Immature natural killer cell (primary cell): ENCODE data around the gene DIMT1. TPM values are rescaled to one million over a fixed set of nuclear protein-coding genes. Genes with fewer than 3 reads are reported as not detected.

ENCODE experiments used
- DNase-seq, 3 donors: peaks; one replicate each; pipeline ENCODE4 v3.0.0; 2022; ENCODE audit warnings: mixed read lengths in 1 of 3
- H3K27ac Mint-ChIP-seq, 6 donors: one replicate each; pipeline ENCODE4 v1.8.0; 2020; ENCODE audit warnings: mixed read lengths in 6 of 6, mild to moderate bottlenecking in 5 of 6, inconsistent platforms in 4 of 6, moderate library complexity in 3 of 6
- H3K27me3 Mint-ChIP-seq, 3 donors: one replicate each; pipeline ENCODE4 v1.8.0; 2020 to 2021; ENCODE audit warnings: low read depth in 3 of 3, mild to moderate bottlenecking in 3 of 3, mixed read lengths in 3 of 3, moderate library complexity in 3 of 3, inconsistent platforms in 1 of 3
- H3K36me3 Mint-ChIP-seq, 3 donors: one replicate each; pipeline ENCODE4 v1.8.0; 2020; ENCODE audit warnings: mixed read lengths in 3 of 3, inconsistent platforms in 2 of 3, mild to moderate bottlenecking in 2 of 3
- H3K4me1 Mint-ChIP-seq, 2 donors: one replicate each; pipeline ENCODE4 v1.8.0; 2020; ENCODE audit warnings: inconsistent platforms in 2 of 2, mild to moderate bottlenecking in 2 of 2, mixed read lengths in 2 of 2, moderate library complexity in 1 of 2
- H3K4me3 Mint-ChIP-seq, 5 donors: one replicate each; pipeline ENCODE4 v1.8.0; 2020; ENCODE audit warnings: mild to moderate bottlenecking in 5 of 5, mixed read lengths in 5 of 5, inconsistent platforms in 3 of 5, moderate library complexity in 3 of 5
- H3K9me3 Mint-ChIP-seq, 6 donors: one replicate each; pipeline ENCODE4 v1.8.0; 2020; ENCODE audit warnings: mild to moderate bottlenecking in 6 of 6, mixed read lengths in 6 of 6, inconsistent platforms in 4 of 6, moderate library complexity in 3 of 6
- polyA plus RNA-seq, 3 donors: library from polyadenylated mRNA; unstranded; fragments of 300-500 nt; fragmentation: Illumina TruSeq; gene quantifications; one replicate each; pipeline ENCODE4 v1.2.3, GENCODE V29; 2021

Gene DIMT1
- polyA plus RNA-seq, 3 donors from 2014 or later, result 22.3 to 27.0 (median 26.3) TPM

DNA sequence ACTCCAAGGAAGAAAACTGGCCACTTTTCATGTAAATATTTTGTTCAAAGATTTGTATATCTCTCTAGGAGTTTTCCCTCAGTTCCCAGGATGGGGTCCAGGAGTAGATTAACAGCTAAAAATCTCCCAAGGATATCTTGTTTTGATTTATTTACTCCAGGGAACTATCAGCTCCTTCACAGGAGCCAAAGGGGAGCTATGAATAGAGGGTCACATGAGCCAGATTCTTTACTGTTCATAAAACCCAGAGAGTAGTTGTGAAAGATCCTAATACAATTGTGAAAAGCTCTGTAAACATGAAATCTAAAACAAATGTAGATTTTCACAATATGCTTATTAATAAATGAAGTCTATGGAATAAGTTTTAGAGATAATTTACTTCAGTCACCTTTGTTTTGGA lies 16.9 kb downstream of the DIMT1 start:
- no peaks in the 10 kb centered on the region for H3K9me3 Mint-ChIP-seq
- no peak overlapping the region for H3K4me3 Mint-ChIP-seq
- H3K36me3 Mint-ChIP-seq, result peaks cover 3 to 27% (median 8%) of the 10 kb centered on the region in 3 donors
- peaks cover 0 to 2% (median 0%) of the 10 kb centered on the region in 3 donors for H3K27me3 Mint-ChIP-seq
- DNase-seq, result no peak
- H3K4me1 Mint-ChIP-seq, result no peaks in the 10 kb centered on the region
- peak overlapping the region in 2 of 6 donors; percentile 16 to 47 for H3K27ac Mint-ChIP-seq

DNA sequence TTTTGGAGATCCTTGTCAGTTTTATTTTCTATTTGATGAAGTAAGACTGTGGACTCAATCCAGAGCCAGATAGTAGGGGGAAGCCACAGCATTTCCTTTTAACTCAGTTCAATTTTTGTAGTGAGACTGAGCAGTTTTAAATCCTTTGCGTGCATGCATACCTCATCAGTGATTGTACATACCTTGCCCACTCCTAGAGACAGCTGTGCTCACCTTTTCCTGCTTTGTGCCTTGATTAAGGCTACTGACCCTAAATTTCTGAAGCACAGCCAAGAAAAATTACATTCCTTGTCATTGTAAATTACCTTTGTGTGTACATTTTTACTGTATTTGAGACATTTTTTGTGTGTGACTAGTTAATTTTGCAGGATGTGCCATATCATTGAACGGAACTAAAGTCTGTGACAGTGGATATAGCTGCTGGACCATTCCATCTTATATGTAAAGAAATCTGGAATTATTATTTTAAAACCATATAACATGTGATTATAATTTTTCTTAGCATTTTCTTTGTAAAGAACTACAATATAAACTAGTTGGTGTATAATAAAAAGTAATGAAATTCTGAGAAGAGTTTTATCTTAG lies 17.8 kb downstream of the DIMT1 start:
- peaks cover 3 to 30% (median 12%) of the 10 kb centered on the region in 3 donors for H3K36me3 Mint-ChIP-seq
- no peaks in the 10 kb centered on the region for H3K9me3 Mint-ChIP-seq
- no peak overlapping the region for H3K4me3 Mint-ChIP-seq
- no peak for DNase-seq
- H3K4me1 Mint-ChIP-seq, result no peaks in the 10 kb centered on the region
- no peak overlapping the region for H3K27ac Mint-ChIP-seq
- H3K27me3 Mint-ChIP-seq, result peaks cover 0 to 2% (median 0%) of the 10 kb centered on the region in 3 donors

DNA sequence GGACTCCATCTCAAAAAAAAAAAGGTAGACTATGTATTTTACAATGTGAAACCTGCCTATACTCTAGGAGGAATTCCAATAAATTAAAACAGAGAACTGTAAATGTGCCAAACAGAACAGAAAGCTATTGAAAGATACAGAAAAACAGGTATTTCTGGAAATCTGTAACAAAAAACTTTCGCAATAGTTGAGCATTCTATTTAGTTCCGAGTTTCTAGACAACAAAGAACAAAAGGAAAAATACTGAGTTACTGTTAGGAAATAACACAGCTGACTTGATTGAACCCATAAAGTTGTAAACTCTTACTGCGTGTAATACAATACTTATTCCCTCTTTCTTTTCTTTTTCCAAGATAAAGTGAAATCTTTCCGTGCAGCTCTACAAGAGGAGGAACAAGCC lies 18.6 kb downstream of the DIMT1 start:
- no peak for DNase-seq
- H3K27me3 Mint-ChIP-seq, result no peaks in the 10 kb centered on the region
- H3K4me3 Mint-ChIP-seq, result no peak overlapping the region
- no peaks in the 10 kb centered on the region for H3K4me1 Mint-ChIP-seq
- H3K9me3 Mint-ChIP-seq, result no peaks in the 10 kb centered on the region
- H3K36me3 Mint-ChIP-seq, result peaks cover 5 to 32% (median 18%) of the 10 kb centered on the region in 3 donors
- H3K27ac Mint-ChIP-seq, result no peak overlapping the region

DNA sequence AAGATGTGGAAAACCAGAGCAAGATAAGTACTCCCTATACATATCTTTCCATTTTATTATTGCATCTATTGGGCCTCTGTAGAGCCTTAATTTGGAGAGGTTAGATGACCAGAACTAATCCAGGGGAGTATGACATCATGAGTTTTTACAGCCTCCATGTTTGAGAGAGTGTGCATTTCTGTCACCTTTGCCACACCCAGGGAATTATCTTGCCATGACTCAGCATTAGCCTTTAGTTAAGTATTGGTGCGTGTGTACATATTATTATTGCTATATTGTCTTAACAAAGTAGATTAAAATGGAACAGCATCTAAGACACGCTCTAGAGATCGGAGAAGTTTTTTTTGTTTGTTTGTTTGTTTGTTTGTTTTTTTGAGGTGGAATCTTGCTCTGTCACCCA lies 27.6 kb downstream of the DIMT1 start:
- Mint-ChIP-seq H3K36me3 (peaks cover 3 to 31% (median 8%) of the 10 kb centered on the region in 3 donors), H3K27ac (peak overlapping the region in 3 of 6 donors; percentile 43 to 71 (median 58))

DNA sequence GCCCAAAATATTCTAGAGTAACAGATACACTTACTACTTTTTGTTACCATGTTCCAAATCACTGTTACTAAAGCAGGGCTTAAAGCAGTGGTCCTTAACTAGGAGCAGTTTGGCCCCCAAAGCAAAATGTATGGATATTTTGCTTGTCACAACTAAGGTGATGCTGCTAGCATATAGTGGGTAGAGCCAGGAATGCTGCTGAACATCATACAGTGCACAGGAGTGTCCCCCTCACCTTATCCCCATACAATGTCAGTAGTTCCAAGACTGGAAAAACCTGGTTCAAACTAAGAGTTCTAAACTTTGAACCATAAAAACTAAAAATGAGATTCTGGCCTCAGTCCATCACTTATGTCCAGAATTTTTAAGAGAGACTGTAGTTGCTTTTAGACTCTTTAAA lies 28.1 kb downstream of the DIMT1 start:
- no peak for DNase-seq
- Mint-ChIP-seq H3K4me3 (no peak overlapping the region), H3K36me3 (peaks cover 2 to 30% (median 5%) of the 10 kb centered on the region in 3 donors), H3K9me3 (no peaks in the 10 kb centered on the region), H3K27me3 (no peaks in the 10 kb centered on the region), H3K4me1 (no peaks in the 10 kb centered on the region), H3K27ac (peak overlapping the region in 1 of 6 donors; percentile 71)

More for the DNA sequence above, 27.6 kb downstream of the DIMT1 start:
- Mint-ChIP-seq H3K27me3 (no peaks in the 10 kb centered on the region), H3K4me1 (no peaks in the 10 kb centered on the region), H3K4me3 (no peak overlapping the region), H3K9me3 (no peaks in the 10 kb centered on the region)
- DNase-seq, result no peak

DNA sequence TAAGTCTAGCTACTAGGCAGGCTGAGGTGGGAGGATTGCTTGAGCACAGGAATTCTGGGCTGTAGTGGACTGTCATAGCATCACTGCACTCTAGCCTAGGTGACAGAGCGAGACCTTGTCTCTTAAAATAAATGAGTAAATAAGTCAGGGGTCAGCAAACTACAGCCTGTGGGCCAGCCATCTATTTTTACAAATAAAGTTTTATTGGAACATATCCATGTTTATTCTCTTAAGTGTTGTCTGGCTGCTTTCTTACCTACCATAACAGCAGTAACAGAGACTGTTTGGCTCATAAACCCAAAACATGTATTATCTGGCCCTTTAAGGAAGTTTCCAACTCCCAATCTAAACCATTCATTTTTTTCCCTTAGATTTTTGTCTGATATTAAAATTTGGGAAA lies 29.6 kb downstream of the DIMT1 start:
- H3K36me3 Mint-ChIP-seq, result peaks cover 0 to 25% (median 0%) of the 10 kb centered on the region in 3 donors
- H3K27me3 Mint-ChIP-seq, result no peaks in the 10 kb centered on the region
- H3K4me3 Mint-ChIP-seq, result no peak overlapping the region
- no peak for DNase-seq
- H3K4me1 Mint-ChIP-seq, result no peaks in the 10 kb centered on the region
- H3K27ac Mint-ChIP-seq, result no peak overlapping the region
- H3K9me3 Mint-ChIP-seq, result no peaks in the 10 kb centered on the region

DNA sequence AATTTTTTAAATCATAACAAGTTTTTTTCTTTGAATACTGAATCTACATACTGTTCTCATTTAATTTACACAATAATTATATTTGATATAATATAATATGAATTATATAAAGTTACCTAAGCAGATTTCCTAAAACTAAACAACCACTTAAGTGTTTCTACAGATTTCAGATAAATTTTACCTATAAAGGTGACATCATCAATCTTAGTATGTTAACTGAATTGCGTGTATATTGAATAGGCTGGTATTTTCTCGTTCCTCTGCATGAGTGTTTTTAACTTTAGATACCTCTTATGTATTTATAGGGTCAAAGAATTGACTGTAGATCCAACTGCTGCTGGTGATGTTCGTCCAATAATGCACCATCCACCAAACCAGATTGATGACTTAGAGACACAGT lies 30.3 kb downstream of the DIMT1 start:
- H3K4me1 Mint-ChIP-seq, result no peaks in the 10 kb centered on the region
- no peak for DNase-seq
- H3K27me3 Mint-ChIP-seq, result no peaks in the 10 kb centered on the region
- H3K9me3 Mint-ChIP-seq, result no peaks in the 10 kb centered on the region
- H3K27ac Mint-ChIP-seq, result peak overlapping the region in 2 of 6 donors; percentile 23 to 56
- H3K36me3 Mint-ChIP-seq, result peaks cover 0 to 24% (median 0%) of the 10 kb centered on the region in 3 donors
- H3K4me3 Mint-ChIP-seq, result no peak overlapping the region

DNA sequence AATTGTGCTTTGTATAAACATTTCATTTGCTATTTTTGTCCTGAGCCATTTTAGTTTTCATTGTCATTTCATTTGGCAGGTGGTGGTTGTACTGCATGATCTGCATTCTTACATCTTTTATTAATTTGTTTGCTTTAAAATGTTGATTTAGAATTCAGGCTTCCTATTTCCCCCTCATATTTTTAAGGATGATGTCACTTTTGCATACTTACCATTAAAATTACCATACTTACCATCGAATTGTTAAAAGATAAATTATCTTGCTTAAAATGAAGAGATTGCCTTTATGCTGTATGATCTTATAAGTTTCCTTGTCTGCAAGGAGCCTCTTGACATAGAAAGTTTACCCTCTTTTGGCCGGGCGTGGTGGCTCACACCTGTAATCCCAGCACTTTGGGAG lies 31.1 kb downstream of the DIMT1 start:
- no peak overlapping the region for H3K4me3 Mint-ChIP-seq
- no peak for DNase-seq
- H3K4me1 Mint-ChIP-seq, result no peaks in the 10 kb centered on the region
- H3K27me3 Mint-ChIP-seq, result no peaks in the 10 kb centered on the region
- H3K27ac Mint-ChIP-seq, result peak overlapping the region in 1 of 6 donors; percentile 11
- H3K36me3 Mint-ChIP-seq, result peaks cover 0 to 18% (median 0%) of the 10 kb centered on the region in 3 donors
- H3K9me3 Mint-ChIP-seq, result no peaks in the 10 kb centered on the region

DNA sequence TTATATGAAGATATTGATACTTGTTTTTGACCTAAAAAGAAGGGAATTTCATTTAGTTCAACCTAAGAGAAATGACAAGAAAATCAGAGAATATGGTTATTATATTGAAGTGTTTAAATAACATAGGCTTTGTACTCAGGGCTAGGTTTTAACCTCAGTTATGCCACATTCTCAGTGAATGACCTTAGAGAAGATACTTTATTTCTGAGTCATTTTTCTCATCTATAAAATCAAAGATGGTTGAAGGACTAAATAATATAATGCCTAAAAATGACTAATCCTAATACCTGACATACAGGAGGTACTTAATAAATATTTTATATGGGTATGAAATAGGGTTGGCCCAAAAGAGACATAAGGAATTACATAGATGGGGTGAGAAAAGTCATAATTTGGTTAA lies 32.3 kb downstream of the DIMT1 start:
- Mint-ChIP-seq H3K27me3 (no peaks in the 10 kb centered on the region), H3K4me3 (no peak overlapping the region), H3K27ac (no peak overlapping the region), H3K36me3 (peaks cover 0 to 19% (median 4%) of the 10 kb centered on the region in 3 donors), H3K4me1 (peaks cover 4 to 6% of the 10 kb centered on the region in 2 donors), H3K9me3 (no peaks in the 10 kb centered on the region)
- DNase-seq, result no peak

DNA sequence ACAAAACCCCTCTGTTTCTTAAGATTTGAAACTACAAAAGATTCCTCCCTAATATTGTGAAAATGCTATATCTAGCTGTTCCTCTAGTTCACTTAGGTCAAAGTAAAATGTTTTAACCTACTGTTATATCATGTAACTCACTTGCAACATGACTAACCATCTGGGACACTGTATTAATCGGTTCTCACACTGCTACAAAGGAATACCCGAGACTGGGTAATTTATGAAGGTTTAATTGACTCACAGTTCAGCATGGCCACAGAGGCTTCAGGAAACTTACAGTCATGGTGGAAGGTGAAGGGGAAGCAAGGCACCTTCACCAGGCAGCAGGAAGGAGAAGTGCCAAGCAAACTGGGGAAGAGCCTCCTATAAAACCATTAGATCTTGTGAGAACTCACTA lies 34.7 kb downstream of the DIMT1 start:
- Mint-ChIP-seq H3K27me3 (peaks cover 0 to 1% (median 0%) of the 10 kb centered on the region in 3 donors), H3K27ac (peak overlapping the region in 3 of 6 donors; percentile 17 to 68 (median 20)), H3K9me3 (no peaks in the 10 kb centered on the region), H3K4me3 (no peak overlapping the region), H3K36me3 (peaks cover 9 to 29% (median 13%) of the 10 kb centered on the region in 3 donors), H3K4me1 (peaks cover 4 to 6% of the 10 kb centered on the region in 2 donors)
- no peak for DNase-seq

DNA sequence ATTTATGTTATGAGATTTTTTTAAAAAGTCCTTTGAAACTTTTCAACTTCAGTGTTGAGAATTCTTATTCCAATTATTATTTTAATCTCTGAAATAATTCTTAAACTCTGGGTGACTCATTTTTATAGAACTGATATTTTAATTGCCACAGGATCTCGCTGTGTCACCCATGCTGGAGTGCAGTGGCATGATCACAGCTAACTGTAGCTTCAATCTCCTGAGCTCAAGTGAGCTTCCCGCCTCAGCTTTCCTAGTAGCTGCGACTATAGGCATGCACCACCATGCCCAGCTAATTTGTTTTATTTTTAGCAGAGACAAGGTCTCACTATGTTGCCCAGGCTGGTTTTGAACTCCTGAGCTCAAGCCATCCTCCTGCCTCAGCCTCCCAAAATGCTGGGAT lies 41.0 kb downstream of the DIMT1 start:
- peaks cover 0 to 3% (median 0%) of the 10 kb centered on the region in 3 donors for H3K27me3 Mint-ChIP-seq
- H3K36me3 Mint-ChIP-seq, result peaks cover 11 to 28% (median 13%) of the 10 kb centered on the region in 3 donors
- H3K4me3 Mint-ChIP-seq, result no peak overlapping the region
- no peak overlapping the region for H3K27ac Mint-ChIP-seq
- no peak for DNase-seq
- no peaks in the 10 kb centered on the region for H3K9me3 Mint-ChIP-seq
- H3K4me1 Mint-ChIP-seq, result peaks cover 4 to 6% of the 10 kb centered on the region in 2 donors

DNA sequence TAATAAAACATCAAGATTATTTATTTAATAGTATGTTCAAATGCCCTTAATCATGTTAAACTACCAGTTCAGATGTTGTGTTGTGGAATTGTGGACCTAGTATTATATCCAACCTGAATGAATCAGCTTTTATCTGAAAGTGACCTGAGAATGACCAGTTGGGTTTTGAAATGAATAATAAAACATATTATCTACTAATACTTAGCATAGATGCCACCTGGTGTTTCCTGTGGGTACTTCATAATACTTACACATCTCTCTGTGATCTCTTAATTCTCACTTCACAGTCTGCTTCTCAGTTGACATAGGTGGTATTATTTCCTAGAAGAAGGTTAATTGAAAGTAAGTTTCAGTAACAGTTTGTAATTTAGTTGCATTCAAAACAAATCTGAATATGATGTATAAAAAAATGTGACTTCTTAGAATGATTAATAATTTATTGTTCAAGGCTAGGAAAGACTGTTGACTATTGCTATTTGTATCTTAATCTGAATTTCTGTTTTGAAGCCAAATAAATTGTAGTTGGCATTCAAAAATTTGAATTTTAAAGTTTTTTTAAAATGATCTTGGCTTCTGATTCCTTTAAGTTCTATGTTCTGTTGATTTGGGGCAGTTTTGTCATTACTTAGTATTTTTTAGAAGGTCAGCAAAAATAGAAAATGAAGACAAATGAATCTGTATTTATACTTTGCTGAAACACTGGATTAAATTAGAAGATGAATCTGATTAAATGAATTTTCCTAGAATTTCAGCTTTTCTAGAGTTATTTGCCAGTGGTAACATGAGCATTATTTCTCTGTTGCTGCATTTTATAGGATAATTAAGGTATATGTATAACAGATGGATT lies 49.5 kb downstream of the DIMT1 start:
- H3K9me3 Mint-ChIP-seq, result no peaks in the 10 kb centered on the region
- peaks cover 0 to 2% (median 0%) of the 10 kb centered on the region in 3 donors for H3K27me3 Mint-ChIP-seq
- peak; percentile 36 to 49 (median 38) for DNase-seq
- H3K4me1 Mint-ChIP-seq, result peaks cover 0 to 11% of the 10 kb centered on the region in 2 donors
- H3K27ac Mint-ChIP-seq, result peak overlapping the region; percentile 9 to 66 (median 47)
- H3K36me3 Mint-ChIP-seq, result peaks cover 7 to 12% (median 12%) of the 10 kb centered on the region in 3 donors
- no peak overlapping the region for H3K4me3 Mint-ChIP-seq

DNA sequence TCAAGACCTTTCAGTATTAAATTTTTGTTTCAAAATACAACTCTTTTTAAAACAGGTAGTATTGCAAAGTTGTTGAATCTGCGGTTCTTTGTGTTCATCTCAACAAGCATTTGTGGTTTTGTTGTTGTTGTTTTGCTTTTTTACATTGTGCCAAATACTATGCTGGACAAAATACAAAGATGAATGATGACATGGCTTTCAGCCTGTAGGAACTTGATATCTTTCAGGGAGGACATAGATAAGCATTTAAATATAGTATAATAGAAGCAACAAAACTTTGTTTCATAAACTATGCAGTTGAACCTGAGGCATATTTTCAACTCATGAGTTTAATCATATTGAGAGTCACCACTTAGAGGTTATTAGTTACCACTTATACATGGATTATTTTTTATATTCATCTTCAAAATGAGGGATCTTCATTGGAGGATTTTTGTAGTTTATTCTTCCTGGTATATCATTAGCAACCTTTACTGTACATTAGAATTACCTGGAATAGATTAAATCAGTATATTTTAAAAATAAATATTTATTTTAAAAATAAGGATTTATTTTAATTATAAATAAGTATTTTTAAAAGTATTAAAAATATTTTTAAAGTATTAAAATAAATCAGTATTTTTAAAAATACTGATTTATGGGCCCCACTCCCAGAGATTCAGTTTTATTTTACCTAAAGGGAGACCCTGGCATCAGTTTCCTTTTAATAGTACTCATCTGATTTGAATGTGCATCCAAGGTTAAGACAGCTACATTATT lies 54.8 kb downstream of the DIMT1 start:
- peak overlapping the region in 5 of 6 donors; percentile 13 to 76 (median 69) for H3K27ac Mint-ChIP-seq
- H3K27me3 Mint-ChIP-seq, result no peaks in the 10 kb centered on the region
- H3K36me3 Mint-ChIP-seq, result peaks cover 7 to 12% (median 10%) of the 10 kb centered on the region in 3 donors
- peaks cover 13 to 32% of the 10 kb centered on the region in 2 donors for H3K4me1 Mint-ChIP-seq
- H3K4me3 Mint-ChIP-seq, result peak overlapping the region in 1 of 5 donors; percentile 27
- DNase-seq, result no peak
- no peaks in the 10 kb centered on the region for H3K9me3 Mint-ChIP-seq
